ENCODE results near the gene NEURL1B. TPM values are rescaled to one million over a fixed set of nuclear protein-coding genes. Genes with fewer than 3 reads are reported as not detected.

NEURL1B gene
- total RNA-seq, 1 experiment from 2014 or later, result 4.7 TPM

DNA sequence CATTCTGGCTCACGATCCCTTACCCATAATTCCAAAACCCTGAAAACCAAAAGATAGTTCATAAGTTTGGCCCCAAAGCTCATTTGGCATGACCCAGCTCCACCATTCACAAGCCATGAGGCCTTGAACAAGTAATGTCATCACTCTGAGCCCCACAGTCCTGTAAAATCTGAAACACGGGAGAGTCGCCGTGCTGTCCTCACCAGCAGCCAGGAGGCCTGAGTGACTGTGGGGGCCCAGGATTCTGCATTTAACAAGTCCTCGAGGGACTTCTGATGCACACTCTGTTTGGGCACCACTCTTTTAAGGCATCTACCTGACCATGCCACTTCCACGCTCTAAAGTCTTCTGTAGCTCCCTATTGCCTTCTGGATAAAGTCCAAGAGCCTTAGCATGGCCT is 89.2 kb downstream of the NEURL1B start:
- no peaks in the 10 kb centered on the region for H3K36me3 ChIP-seq (replicated peaks; ENCODE audit: control insufficient read depth, insufficient read depth, low read length)
- no peak overlapping the region for H3K4me3 ChIP-seq (ENCODE audit: insufficient read depth, low read depth, low read length)
- no peaks in the 10 kb centered on the region; the same call in 1 of the 2 replicates for H3K27me3 ChIP-seq (ENCODE audit: control insufficient read depth, insufficient read depth, low read length)
- no peak for DNase-seq

GRCh38 chr5:172730981-172731679 is 90.1 kb downstream of the NEURL1B start:
- Histone ChIP-seq H3K27me3 (ENCODE audit: control insufficient read depth, insufficient read depth, low read length) (no peaks in the 10 kb centered on the region; the same call in 1 of the 2 replicates), H3K36me3 (replicated peaks; ENCODE audit: control insufficient read depth, insufficient read depth, low read length) (no peaks in the 10 kb centered on the region), H3K4me3 (ENCODE audit: insufficient read depth, low read depth, low read length) (no peak overlapping the region)
- DNase-seq, result no peak

- no peaks in the 10 kb centered on the region; the same call in 1 of the 2 replicates for H3K27me3 ChIP-seq (ENCODE audit: control insufficient read depth, insufficient read depth, low read length)
- H3K4me3 ChIP-seq (ENCODE audit: insufficient read depth, low read depth, low read length), result no peak overlapping the region
- DNase-seq, result no peak
- no peaks in the 10 kb centered on the region for H3K36me3 ChIP-seq (replicated peaks; ENCODE audit: control insufficient read depth, insufficient read depth, low read length)
Measured at GRCh38 chr5:172731680-172732074, 90.6 kb downstream of the NEURL1B start.

DNA sequence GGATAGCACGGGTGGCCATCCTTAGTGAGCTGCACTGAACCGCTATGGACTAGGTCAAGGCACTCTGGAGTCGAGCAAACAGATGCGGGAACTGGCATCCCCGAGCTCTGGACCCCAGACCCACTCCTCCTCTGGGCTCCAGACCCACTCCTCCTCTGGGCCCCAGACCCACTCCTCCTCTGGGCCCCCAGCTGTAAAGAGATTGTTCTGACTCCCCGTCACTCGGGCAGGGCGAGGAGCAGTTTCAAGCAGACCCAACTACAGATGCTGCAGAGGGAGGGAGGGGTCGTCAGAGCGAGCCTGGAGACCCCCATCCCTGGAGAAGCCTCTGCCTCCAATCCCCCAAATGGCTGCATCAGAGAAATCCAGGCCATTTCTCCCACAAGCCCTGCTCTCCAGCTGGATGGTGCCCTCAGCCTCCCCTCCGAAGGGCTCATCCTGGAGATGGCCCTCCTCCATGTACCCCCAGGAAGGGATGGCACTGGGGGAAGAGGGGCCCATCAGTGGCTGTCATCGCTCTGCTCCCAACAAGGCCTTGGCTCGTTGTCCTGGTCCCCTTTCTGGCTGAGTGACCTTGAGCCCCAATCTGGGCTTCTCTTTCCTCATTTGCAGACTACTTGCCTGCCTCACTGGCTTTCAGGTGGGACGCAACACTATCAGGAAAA is 91.3 kb downstream of the NEURL1B start:
- Histone ChIP-seq H3K27me3 (ENCODE audit: control insufficient read depth, insufficient read depth, low read length) (no peaks in the 10 kb centered on the region; the same call in 1 of the 2 replicates), H3K36me3 (replicated peaks; ENCODE audit: control insufficient read depth, insufficient read depth, low read length) (no peaks in the 10 kb centered on the region), H3K4me3 (ENCODE audit: insufficient read depth, low read depth, low read length) (no peak overlapping the region)
- DNase-seq, result no peak

DNA sequence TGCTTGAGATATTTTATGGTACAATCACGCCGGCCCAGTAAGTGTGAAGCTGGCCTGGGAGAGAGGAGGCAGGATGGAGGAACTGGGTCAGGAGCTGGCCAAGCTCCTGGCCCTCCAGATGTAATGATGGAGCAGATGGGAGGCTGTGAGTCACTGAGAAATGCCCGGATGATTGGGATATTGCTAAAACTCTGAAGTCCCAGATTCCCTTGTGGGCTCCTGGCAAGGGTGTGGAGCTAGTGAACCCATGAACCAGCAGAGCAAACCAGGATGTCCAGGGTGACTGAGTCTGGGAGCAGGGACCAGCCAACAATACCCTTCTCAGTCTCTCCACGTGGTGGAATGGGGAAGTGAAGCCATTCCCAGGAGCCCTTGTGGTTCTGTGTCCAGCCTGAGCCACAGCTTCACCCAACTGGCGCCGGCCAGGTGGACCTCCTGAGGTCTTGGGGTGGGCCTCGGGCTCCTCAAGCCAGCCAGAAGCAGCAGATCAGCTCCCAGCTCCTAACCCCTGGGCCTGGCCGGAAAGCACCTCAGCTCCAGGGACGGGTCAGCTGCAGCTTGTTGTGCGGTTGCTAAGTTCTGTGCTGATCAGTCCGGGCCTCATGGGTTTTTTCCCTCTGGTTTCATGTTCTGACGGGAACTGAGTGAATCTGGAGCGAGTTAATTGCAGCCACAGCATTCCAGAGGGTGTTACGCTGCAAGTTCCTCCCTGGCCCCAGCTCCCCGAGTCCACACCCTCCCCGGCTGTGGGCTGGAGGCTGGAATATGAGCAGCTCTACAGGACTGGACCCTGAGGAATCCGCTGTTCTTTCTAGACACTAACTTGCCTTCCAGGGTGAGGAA is 92.3 kb downstream of the NEURL1B start:
- no peak for DNase-seq
- Histone ChIP-seq H3K36me3 (replicated peaks; ENCODE audit: control insufficient read depth, insufficient read depth, low read length) (no peaks in the 10 kb centered on the region), H3K4me3 (ENCODE audit: insufficient read depth, low read depth, low read length) (no peak overlapping the region), H3K27me3 (ENCODE audit: control insufficient read depth, insufficient read depth, low read length) (no peaks in the 10 kb centered on the region; the same call in 1 of the 2 replicates)

- no peak for DNase-seq
- Histone ChIP-seq H3K36me3 (replicated peaks; ENCODE audit: control insufficient read depth, insufficient read depth, low read length) (no peaks in the 10 kb centered on the region), H3K4me3 (ENCODE audit: insufficient read depth, low read depth, low read length) (no peak overlapping the region), H3K27me3 (ENCODE audit: control insufficient read depth, insufficient read depth, low read length) (no peaks in the 10 kb centered on the region; the same call in 1 of the 2 replicates)
Measured at GRCh38 chr5:172733974-172734346, 92.9 kb downstream of the NEURL1B start.

DNA sequence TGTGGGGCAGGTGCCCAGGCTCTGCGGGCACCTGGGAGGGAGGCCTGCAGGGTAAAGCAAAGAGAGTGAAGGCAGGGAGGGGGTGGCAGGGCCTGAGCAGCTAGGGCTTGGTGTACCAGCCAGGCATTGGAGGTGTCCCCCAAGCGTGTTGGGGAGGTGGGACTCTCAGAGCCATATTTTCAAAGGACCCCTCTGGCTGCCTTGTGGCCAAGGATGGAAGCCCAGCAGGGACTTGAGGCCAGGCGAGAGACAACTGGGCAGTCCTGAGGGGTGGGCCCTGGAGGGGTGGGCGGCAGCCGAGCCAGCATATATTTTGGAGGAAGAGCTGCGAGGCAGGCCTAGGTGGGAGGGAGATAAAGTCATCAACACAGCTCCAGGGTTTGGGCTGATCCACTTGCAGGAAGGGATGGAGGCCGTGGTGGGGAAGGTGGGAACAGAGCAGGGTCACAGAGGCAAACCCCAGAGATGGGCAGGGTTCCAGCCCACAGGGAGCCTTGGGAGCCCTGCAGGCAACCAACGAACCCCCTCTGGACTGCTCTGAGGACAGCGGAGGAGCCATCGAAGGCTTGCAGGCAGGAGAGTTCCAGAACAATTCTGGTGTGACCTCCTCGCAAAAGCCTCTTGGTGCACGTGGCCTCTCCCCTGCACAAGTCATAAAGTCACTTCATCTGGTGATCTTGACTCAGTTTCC is 94.2 kb downstream of the NEURL1B start:
- Histone ChIP-seq H3K36me3 (replicated peaks; ENCODE audit: control insufficient read depth, insufficient read depth, low read length) (no peaks in the 10 kb centered on the region), H3K27me3 (ENCODE audit: control insufficient read depth, insufficient read depth, low read length) (no peaks in the 10 kb centered on the region; the same call in 1 of the 2 replicates), H3K4me3 (ENCODE audit: insufficient read depth, low read depth, low read length) (no peak overlapping the region)
- no peak for DNase-seq

DNA sequence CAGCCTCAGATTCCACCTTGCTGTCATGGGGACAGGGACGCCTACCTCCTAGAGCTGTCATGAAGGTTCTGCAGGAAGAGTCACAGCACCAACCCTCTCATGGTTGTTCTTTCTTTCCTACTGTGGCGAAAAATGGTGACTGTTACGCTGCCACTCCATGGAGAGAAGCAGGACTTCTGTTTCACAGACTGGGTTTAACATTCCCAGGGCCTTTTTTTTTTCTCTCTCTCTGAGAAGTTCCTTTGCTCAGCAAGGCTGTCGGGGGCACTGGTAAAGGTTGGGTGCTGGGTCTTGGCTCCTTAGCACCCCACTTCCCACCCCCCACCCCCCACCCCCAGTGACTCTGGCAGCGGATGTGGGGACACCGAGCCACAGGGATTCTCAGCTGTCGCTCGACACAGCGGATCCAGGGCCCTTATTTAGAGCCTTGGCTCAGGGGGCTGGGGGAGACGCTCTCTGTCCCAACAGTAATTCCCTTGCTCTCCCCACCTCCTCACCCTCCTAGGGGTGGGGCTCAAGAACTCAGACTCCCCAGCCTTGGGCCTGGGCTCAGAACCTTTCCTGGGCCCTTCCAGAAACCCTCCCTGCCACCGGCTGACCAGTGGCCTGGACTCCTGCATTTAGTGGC is 95.6 kb downstream of the NEURL1B start:
- no peak overlapping the region for H3K4me3 ChIP-seq (ENCODE audit: insufficient read depth, low read depth, low read length)
- no peak for DNase-seq
- H3K27me3 ChIP-seq (ENCODE audit: control insufficient read depth, insufficient read depth, low read length), result no peaks in the 10 kb centered on the region
- H3K36me3 ChIP-seq (replicated peaks; ENCODE audit: control insufficient read depth, insufficient read depth, low read length), result no peaks in the 10 kb centered on the region

DNA sequence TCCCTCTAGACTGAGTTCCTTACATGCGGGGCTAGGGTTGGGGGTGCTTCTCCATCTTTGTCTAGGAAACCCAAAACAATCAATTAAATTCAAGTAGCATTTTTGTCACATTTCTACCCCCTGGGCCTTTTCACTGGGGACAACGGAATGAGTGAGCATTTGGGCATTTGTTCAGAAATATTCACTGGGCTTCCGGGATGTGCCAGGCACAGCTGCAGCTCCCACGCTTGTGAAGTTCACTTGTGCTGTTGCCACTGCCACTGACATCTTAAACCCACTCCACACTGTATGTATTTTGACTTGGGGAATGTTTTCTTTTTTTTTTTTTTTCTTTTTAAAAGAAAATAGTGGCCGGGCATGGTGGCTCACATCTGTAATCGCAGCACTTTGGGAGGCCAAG is 98.3 kb downstream of the NEURL1B start:
- H3K27me3 ChIP-seq (ENCODE audit: control insufficient read depth, insufficient read depth, low read length), result no peaks in the 10 kb centered on the region
- H3K4me3 ChIP-seq (ENCODE audit: insufficient read depth, low read depth, low read length), result no peak overlapping the region
- no peaks in the 10 kb centered on the region for H3K36me3 ChIP-seq (replicated peaks; ENCODE audit: control insufficient read depth, insufficient read depth, low read length)
- no peak for DNase-seq

- Histone ChIP-seq H3K4me3 (ENCODE audit: insufficient read depth, low read depth, low read length) (no peak overlapping the region), H3K36me3 (replicated peaks; ENCODE audit: control insufficient read depth, insufficient read depth, low read length) (no peaks in the 10 kb centered on the region), H3K27me3 (ENCODE audit: control insufficient read depth, insufficient read depth, low read length) (no peaks in the 10 kb centered on the region)
- DNase-seq, result no peak
Measured at GRCh38 chr5:172740428-172741205, 99.6 kb downstream of the NEURL1B start.

Other genes with a start within 250 kb of the NEURL1B start
- gene SH3PXD2B, start 186.7 kb upstream of the NEURL1B start, total RNA-seq (2014; rRNA removed; shearing (Covaris generic)), result 36.7 and 47.7 TPM in 2 replicates
- 11.5 and 15.4 TPM in 2 replicates for gene DUSP1, start 129.9 kb downstream of the NEURL1B start, total RNA-seq (2014; rRNA removed; shearing (Covaris generic))
- gene ERGIC1, start 193.0 kb downstream of the NEURL1B start, total RNA-seq (2014; rRNA removed; shearing (Covaris generic)), result 97.7 and 102 TPM in 2 replicates

Data from H7 (cell line).